Stimulated activated memory B cell treated with anti-CD40 and anti-IgM and Interleukin-4, amounts not matched to agents 10 μg/mL and 1 μg/mL and 100 μg/mL, for 72 hours (primary cell): Measurements from ENCODE around the gene CCL19.
"Not testable (repeated sequence)": the region's sequence is repeated elsewhere in the genome, so short reads cannot be mapped to it uniquely, and the experiment has no call there.

Experiments used
- ATAC-seq: fragments of 150-1000 bp; cut with Tn5 transposase; 2 replicates; pipeline ENCODE4 v1.10.0; 2021
- H3K27ac Mint-ChIP-seq: one replicate; pipeline ENCODE4 v1.8.0; 2022; ENCODE audit warnings: mild to moderate bottlenecking, mixed read lengths
- H3K27me3 Mint-ChIP-seq: one replicate; pipeline ENCODE4 v1.8.0; 2022; ENCODE audit warnings: mixed read lengths
- H3K36me3 Mint-ChIP-seq: one replicate; pipeline ENCODE4 v1.8.0; 2022; ENCODE audit warnings: mixed read lengths
- H3K4me1 Mint-ChIP-seq: one replicate; pipeline ENCODE4 v1.8.0; 2022; ENCODE audit warnings: mixed read lengths
- H3K4me3 Mint-ChIP-seq: one replicate; pipeline ENCODE4 v1.8.0; 2022; ENCODE audit warnings: mild to moderate bottlenecking, moderate library complexity, mixed read lengths
- H3K9me3 Mint-ChIP-seq: one replicate; pipeline ENCODE4 v1.8.0; 2022; ENCODE audit warnings: mixed read lengths

The CCL19 gene

GRCh38 chr9:34690983-34691935, at the start of gene CCL19:
Gene CCL19 (minus strand): TSS chr9:34691276. CDS start chr9:34691139, 137 bp downstream.
- H3K4me1 Mint-ChIP-seq = peaks cover 7% of the 10 kb centered on the region
- no peak within 1 kb of the TSS for H3K4me3 Mint-ChIP-seq
- H3K9me3 Mint-ChIP-seq = no peaks in the 10 kb centered on the region
- no peak within 1 kb of the TSS for H3K27ac Mint-ChIP-seq
- peaks cover 33% of the 10 kb centered on the region for H3K27me3 Mint-ChIP-seq
- no peak for ATAC-seq
- no peaks in the 10 kb centered on the region for H3K36me3 Mint-ChIP-seq

DNA sequence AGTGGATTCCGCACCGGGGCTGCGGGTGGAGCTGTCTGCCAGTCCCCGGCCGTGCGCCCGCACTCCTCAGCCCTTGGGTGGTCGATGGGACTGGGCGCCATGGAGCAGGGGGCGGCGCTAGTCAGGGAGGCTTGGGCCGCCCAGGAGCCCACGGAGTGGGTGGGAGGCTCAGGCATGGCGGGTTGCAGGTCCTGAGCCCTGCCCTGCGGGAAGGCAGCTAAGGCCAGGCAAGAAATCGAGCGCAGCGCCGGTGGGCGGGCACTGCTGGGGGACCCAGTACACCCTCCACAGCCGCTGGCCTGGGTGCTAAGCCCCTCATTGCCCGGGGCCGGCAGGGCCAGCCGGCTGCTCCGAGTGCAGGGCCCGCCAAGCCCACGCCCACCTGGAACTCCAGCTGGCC, 49.1 kb upstream of the CCL19 start:
- peaks cover 69% of the 10 kb centered on the region for H3K27me3 Mint-ChIP-seq
- not testable (repeated sequence) for H3K9me3 Mint-ChIP-seq, H3K27ac Mint-ChIP-seq, H3K4me3 Mint-ChIP-seq, H3K36me3 Mint-ChIP-seq, ATAC-seq, H3K4me1 Mint-ChIP-seq

- H3K4me3 Mint-ChIP-seq = no peak overlapping the region
- no peaks in the 10 kb centered on the region for H3K4me1 Mint-ChIP-seq
- ATAC-seq = no peak
- H3K27me3 Mint-ChIP-seq = peaks cover 53% of the 10 kb centered on the region
- H3K9me3 Mint-ChIP-seq = peaks cover 3% of the 10 kb centered on the region
- no peaks in the 10 kb centered on the region for H3K36me3 Mint-ChIP-seq
- H3K27ac Mint-ChIP-seq = no peak overlapping the region
These were observed 46.7 kb upstream of the CCL19 start for GRCh38 chr9:34737677-34738260.

DNA sequence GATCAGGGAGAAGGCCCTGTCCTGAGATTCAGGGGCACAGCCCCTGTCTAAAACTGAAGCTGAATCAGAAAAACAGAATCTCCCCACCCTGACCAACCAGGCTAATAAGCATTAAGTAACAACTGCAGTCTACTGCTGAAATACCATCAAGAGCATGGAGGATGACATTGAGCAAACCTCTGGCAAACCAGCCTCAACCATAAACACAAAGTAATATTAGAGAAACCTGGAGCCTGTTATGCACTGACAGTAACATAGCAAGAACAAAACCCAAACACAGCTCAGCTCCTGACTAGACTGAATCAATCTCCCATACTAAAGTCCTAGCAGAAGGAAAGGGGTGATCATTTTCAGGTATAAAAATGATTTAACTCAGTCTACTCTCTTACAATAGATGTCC, 43.6 kb upstream of the CCL19 start:
- Mint-ChIP-seq H3K9me3 (no peaks in the 10 kb centered on the region), H3K4me3 (no peak overlapping the region), H3K27me3 (peaks cover 37% of the 10 kb centered on the region), H3K4me1 (no peaks in the 10 kb centered on the region), H3K36me3 (no peaks in the 10 kb centered on the region), H3K27ac (no peak overlapping the region)
- ATAC-seq = no peak

- Mint-ChIP-seq H3K36me3 (no peaks in the 10 kb centered on the region), H3K27me3 (peaks cover 29% of the 10 kb centered on the region), H3K4me3 (no peak overlapping the region), H3K27ac (no peak overlapping the region), H3K4me1 (no peaks in the 10 kb centered on the region), H3K9me3 (no peaks in the 10 kb centered on the region)
- ATAC-seq = no peak
These were observed 41.8 kb upstream of the CCL19 start for GRCh38 chr9:34732886-34733285.

DNA sequence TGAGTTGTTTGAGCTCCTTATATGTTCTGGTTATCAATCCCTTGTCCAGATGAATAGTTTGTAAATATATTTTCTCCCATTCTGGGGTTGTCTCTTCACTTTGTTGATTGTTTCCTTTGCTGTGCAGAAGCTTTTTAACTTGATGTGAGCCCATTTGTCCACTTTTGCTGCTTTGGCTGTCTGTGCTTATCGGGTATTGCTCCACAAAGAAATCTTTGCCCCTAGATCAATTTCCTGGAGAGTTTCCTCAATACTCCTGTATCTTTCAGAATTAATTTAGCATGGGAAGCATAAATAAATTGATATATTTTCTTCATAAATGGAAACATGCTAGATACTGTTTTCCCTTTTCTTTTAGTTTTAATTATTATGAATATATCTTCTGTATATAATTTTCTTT, 41.4 kb upstream of the CCL19 start:
- ATAC-seq = no peak
- Mint-ChIP-seq H3K4me3 (no peak overlapping the region), H3K27ac (no peak overlapping the region), H3K27me3 (peaks cover 25% of the 10 kb centered on the region), H3K9me3 (no peaks in the 10 kb centered on the region), H3K36me3 (no peaks in the 10 kb centered on the region), H3K4me1 (no peaks in the 10 kb centered on the region)

GRCh38 chr9:34723141-34723540, 32.1 kb upstream of the CCL19 start:
- H3K4me1 Mint-ChIP-seq = peaks cover under 1% of the 10 kb centered on the region
- H3K36me3 Mint-ChIP-seq = no peaks in the 10 kb centered on the region
- H3K27me3 Mint-ChIP-seq = no peaks in the 10 kb centered on the region
- ATAC-seq = no peak
- no peaks in the 10 kb centered on the region for H3K9me3 Mint-ChIP-seq
- H3K4me3 Mint-ChIP-seq = no peak overlapping the region
- no peak overlapping the region for H3K27ac Mint-ChIP-seq

DNA sequence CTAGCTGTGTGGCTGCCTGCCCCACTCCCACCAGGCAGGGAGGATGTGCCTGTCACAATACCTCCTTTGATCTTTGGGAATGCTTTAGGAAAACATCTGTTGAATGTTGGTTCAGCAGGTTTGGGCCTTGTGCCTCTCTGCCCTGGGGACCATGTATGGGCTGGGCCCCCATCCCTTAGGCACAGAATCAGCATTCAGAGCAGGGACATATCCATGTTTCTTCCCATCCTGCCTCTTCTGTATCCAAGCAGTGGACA, 28.6 kb upstream of the CCL19 start:
- H3K36me3 Mint-ChIP-seq, H3K27me3 Mint-ChIP-seq, H3K27ac Mint-ChIP-seq: not testable (repeated sequence)

DNA sequence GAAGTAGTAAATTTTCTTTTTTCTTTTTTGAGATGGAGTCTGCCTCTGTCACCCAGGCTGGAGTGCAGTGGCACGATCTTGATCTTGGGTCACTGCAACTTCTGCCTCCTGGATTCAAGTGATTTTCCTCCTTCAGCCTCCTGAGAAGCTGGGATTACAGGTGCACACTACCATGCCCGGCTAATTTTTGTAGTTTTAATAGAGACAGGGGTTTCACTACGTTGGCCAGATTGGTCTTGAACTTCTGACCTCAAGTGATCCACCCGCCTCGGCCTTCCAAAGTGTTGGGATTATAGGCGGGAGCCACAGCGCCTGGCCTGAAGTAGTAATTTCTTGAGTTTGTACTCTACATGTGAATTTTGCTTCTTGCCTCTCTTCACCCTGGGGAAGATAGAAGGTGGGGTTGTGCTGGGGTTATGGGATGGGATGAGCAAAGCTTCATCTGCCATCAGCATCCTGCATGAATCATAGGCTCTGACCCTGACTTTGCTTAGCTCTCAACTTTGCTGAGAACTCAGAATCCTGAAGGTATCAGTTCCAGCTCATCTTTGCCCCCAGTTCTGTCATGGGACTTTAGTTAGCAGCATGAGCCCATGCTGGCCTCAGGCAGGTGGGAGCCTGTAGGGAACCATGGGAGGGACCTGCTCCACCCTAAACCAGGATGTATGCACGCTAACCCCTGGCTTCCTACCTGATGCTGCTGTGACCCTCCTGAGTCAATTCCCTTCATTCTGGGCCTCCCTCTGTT, 28.1 kb upstream of the CCL19 start:
- Mint-ChIP-seq H3K27ac (no peak overlapping the region), H3K36me3 (no peaks in the 10 kb centered on the region), H3K9me3 (no peaks in the 10 kb centered on the region), H3K27me3 (peaks cover 12% of the 10 kb centered on the region), H3K4me1 (peaks cover 6% of the 10 kb centered on the region), H3K4me3 (no peak overlapping the region)
- ATAC-seq = no peak

More for the DNA sequence above, 28.6 kb upstream of the CCL19 start:
- H3K4me1 Mint-ChIP-seq, H3K9me3 Mint-ChIP-seq, ATAC-seq, H3K4me3 Mint-ChIP-seq: not testable (repeated sequence)

GRCh38 chr9:34717996-34718614, 27.0 kb upstream of the CCL19 start:
- Mint-ChIP-seq H3K36me3 (no peaks in the 10 kb centered on the region), H3K27me3 (peaks cover 23% of the 10 kb centered on the region), H3K4me3 (no peak overlapping the region), H3K9me3 (no peaks in the 10 kb centered on the region), H3K27ac (no peak overlapping the region), H3K4me1 (peaks cover 6% of the 10 kb centered on the region)
- no peak for ATAC-seq

GRCh38 chr9:34716711-34717110, 25.6 kb upstream of the CCL19 start:
- Mint-ChIP-seq H3K36me3 (no peaks in the 10 kb centered on the region), H3K27me3 (peaks cover 37% of the 10 kb centered on the region), H3K4me1 (peaks cover 6% of the 10 kb centered on the region), H3K9me3 (no peaks in the 10 kb centered on the region), H3K4me3 (no peak overlapping the region), H3K27ac (no peak overlapping the region)
- no peak for ATAC-seq

- H3K4me1 Mint-ChIP-seq = peaks cover 6% of the 10 kb centered on the region
- H3K27me3 Mint-ChIP-seq = peaks cover 40% of the 10 kb centered on the region
- ATAC-seq = no peak
- no peak overlapping the region for H3K4me3 Mint-ChIP-seq
- no peak overlapping the region for H3K27ac Mint-ChIP-seq
- H3K9me3 Mint-ChIP-seq = no peaks in the 10 kb centered on the region
- no peaks in the 10 kb centered on the region for H3K36me3 Mint-ChIP-seq
These were observed 24.7 kb upstream of the CCL19 start for GRCh38 chr9:34715639-34716215.

DNA sequence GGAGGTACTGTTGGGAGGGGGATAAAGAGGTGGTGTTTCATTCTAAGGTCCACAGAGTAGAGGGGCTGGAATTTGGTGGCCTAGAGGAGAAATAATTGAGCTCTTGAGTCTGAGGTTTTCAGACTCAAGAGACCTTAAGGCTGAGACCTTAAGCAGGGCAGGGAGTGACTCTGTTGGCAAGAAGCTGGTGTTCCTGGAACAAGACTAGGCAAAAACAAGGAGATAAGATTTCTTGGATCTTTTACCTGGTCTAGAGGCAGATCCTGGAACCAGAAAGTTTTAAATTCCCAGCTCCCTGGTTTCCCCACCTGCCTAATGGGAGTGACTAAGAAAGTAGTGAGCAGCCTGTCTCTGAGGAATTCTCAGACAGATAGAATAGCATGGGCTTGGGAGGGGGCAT, 22.9 kb upstream of the CCL19 start:
- H3K27me3 Mint-ChIP-seq = peaks cover 40% of the 10 kb centered on the region
- H3K36me3 Mint-ChIP-seq = no peaks in the 10 kb centered on the region
- no peak overlapping the region for H3K27ac Mint-ChIP-seq
- no peak for ATAC-seq
- H3K9me3 Mint-ChIP-seq = no peaks in the 10 kb centered on the region
- H3K4me1 Mint-ChIP-seq = peaks cover 6% of the 10 kb centered on the region
- H3K4me3 Mint-ChIP-seq = no peak overlapping the region

GRCh38 chr9:34712140-34712539, 21.1 kb upstream of the CCL19 start:
- ATAC-seq = no peak
- Mint-ChIP-seq H3K36me3 (no peaks in the 10 kb centered on the region), H3K27me3 (peaks cover 51% of the 10 kb centered on the region), H3K4me3 (no peak overlapping the region), H3K4me1 (peaks cover 8% of the 10 kb centered on the region), H3K9me3 (no peaks in the 10 kb centered on the region), H3K27ac (no peak overlapping the region)

DNA sequence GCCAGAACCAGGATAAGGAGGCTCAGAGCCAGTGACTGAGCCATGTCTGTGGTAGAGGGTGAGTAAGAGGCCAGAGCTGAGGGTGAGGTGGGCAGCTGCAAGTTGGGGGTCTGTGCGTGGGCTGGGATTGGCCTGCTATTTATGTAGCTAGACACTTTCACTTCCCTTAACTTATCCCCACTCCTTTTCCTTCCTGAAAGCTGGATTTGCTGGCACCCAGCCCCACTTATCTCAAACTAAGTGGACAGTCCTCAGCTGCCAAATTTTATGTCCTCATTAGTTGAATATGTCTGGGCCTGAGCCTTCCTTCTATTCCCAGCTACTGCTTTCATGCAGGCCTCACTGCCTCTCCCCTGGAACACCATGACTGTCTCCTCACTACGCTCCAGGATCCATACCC, 18.9 kb upstream of the CCL19 start, which contains the start of gene CCL21:
CCL21 (minus strand) TSS at position 114 of the 400 bp plus-strand sequence; CDS start at position 44, 70 bp downstream.
- H3K4me1 Mint-ChIP-seq = peaks cover 15% of the 10 kb centered on the region
- H3K4me3 Mint-ChIP-seq = no peak within 1 kb of the TSS
- no peaks in the 10 kb centered on the region for H3K9me3 Mint-ChIP-seq
- no peak for ATAC-seq
- no peaks in the 10 kb centered on the region for H3K36me3 Mint-ChIP-seq
- H3K27me3 Mint-ChIP-seq = peaks cover 47% of the 10 kb centered on the region
- H3K27ac Mint-ChIP-seq = no peak within 1 kb of the TSS
